ENCODE results near the gene PIP4K2B.

The PIP4K2B gene

DNA sequence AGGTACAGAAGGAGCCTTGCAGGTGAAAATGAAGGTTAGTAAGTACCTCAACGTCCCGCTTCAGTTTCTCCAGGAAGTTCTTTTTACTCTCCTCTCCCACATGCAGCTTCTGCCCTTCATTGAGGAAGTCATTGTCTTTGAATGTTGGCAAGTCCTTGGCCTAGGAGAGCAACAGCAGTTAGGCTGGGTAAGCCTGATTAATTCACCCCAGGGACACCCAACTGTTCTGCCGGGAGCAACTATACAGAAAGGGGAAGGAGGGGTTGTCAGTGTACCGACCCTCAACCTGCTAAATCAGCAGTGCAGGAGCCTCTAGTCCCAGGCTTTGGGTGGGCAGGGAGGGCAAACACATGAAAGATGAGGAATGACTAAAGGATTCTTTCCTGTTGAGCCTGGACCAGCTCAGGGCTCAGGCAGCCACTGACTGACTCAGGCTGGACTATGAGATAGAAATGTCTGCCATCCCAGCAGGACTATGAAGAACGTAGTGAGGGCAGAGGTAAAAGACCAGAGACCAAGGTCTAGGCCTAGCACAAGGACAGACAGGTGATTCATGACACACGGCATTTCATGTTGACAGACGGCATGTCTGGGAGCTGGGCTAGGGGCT, 21.6 kb downstream of the PIP4K2B start:
- TF ChIP-seq CTCF (IDR thresholded peaks at IDR 0.05; ENCODE audit: borderline replicate concordance, insufficient read depth, low read depth, low read length), result no peak
- no peak overlapping the region for H3K4me3 ChIP-seq (ENCODE audit: low read depth, low read length)

- no peak overlapping the region for H3K4me3 ChIP-seq (ENCODE audit: low read depth, low read length)
- TF ChIP-seq CTCF (IDR thresholded peaks at IDR 0.05; ENCODE audit: borderline replicate concordance, insufficient read depth, low read depth, low read length), result no peak
Measured at GRCh38 chr17:38773258-38773657, 26.1 kb downstream of the PIP4K2B start.

- no peak for TF ChIP-seq CTCF (IDR thresholded peaks at IDR 0.05; ENCODE audit: borderline replicate concordance, insufficient read depth, low read depth, low read length)
- H3K4me3 ChIP-seq (ENCODE audit: low read depth, low read length), result no peak overlapping the region
Measured at GRCh38 chr17:38768417-38768816, 30.9 kb downstream of the PIP4K2B start.

DNA sequence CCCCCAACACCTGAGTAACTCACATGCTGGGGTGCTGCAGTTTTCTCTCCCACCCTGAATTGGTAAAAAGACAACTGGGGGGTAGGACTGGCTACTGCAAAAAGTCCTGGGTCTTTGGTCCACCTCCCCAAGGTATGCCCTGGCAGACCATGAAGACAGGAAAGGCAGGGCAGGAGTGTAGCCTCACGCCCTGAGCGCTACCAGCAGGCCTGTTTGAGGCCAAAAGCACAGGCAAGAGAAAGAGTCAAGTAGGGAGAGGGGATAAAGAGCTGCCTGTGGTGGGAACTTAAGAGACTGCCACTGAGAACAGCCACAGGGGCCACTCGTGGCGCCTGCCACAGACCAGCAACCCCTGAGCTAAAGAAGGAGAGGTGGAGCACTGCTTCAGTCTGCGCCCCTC, 33.0 kb downstream of the PIP4K2B start:
- no peak overlapping the region for H3K4me3 ChIP-seq (ENCODE audit: low read depth, low read length)
- TF ChIP-seq CTCF (IDR thresholded peaks at IDR 0.05; ENCODE audit: borderline replicate concordance, insufficient read depth, low read depth, low read length), result no peak

DNA sequence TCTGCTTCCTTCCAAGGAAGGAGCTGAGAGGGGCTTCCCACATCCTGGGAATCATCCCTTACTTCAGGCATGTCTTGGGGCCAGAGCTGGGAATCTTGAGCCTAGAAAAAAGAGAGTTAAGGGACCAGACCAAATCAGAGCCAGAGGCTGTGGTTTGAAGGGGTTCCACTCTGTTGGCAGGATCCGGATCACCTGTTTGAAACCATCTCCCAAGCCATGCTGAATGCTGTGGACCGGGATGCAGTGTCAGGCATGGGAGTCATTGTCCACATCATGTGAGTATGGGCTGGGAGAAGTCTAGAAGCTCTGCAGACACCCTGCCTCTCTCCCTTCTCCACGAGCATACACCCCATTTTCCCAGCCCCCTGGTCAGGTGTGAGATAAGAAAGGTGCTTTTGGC, 37.1 kb downstream of the PIP4K2B start:
- H3K4me3 ChIP-seq (ENCODE audit: low read depth, low read length), result no peak overlapping the region
- TF ChIP-seq CTCF (IDR thresholded peaks at IDR 0.05; ENCODE audit: borderline replicate concordance, insufficient read depth, low read depth, low read length), result no peak

DNA sequence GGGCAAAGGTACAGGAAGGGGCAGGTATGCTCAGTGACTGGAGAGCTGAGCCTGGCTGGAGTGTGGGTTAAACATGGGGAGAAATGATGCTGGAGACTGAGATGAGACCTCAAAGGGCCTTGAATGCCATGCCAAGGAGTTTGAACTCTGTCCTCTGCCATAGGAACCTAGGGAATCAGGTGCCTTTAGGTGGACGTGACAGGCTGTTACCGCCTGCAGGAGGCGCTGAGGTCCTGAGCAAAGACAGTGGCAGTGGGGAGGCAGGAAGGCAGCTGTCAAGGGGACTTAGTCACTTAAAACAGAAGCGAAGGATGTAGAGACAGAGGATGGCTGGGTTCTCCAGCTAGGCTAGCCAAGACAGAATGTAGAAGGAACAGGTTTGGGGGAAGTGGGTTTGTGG, 37.7 kb downstream of the PIP4K2B start:
- no peak overlapping the region for H3K4me3 ChIP-seq (ENCODE audit: low read depth, low read length)
- peak; percentile 36 for TF ChIP-seq CTCF (IDR thresholded peaks at IDR 0.05; ENCODE audit: borderline replicate concordance, insufficient read depth, low read depth, low read length)

DNA sequence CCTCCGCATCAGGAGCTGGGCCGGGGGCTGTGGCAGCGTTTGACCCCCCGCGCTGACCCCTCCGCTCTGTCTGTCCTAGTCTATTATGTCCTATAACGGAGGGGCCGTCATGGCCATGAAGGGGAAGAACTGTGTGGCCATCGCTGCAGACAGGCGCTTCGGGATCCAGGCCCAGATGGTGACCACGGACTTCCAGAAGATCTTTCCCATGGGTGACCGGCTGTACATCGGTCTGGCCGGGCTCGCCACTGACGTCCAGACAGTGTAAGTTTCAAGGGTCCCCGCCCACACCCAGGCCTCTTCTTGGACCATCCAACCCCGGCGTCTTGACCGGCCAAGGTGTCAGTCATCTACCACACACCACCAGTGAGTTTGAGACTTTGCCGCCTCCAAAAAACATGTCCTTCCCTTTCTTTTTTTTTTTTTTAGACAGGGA, 46.3 kb downstream of the PIP4K2B start:
- H3K4me3 ChIP-seq (ENCODE audit: low read depth, low read length), result peak overlapping the region; percentile 87
- TF ChIP-seq CTCF (IDR thresholded peaks at IDR 0.05; ENCODE audit: borderline replicate concordance, insufficient read depth, low read depth, low read length), result no peak

Measured in GM12875 (cell line).